ENCODE data around the gene RAB21. TPM values are rescaled to one million over a fixed set of nuclear protein-coding genes. Genes with fewer than 3 reads are reported as not detected.
A peak's percentile ranks its signal among the peaks of the same experiment; 100 is the strongest.

RAB21 gene, protein sequence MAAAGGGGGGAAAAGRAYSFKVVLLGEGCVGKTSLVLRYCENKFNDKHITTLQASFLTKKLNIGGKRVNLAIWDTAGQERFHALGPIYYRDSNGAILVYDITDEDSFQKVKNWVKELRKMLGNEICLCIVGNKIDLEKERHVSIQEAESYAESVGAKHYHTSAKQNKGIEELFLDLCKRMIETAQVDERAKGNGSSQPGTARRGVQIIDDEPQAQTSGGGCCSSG
- polyA plus RNA-seq (2013, experiment 1 of 2; ENCODE audit: insufficient read length) = 51.2 TPM
- 48.6 TPM for polyA plus RNA-seq (2013, experiment 2 of 2; ENCODE audit: insufficient read length)

DNA sequence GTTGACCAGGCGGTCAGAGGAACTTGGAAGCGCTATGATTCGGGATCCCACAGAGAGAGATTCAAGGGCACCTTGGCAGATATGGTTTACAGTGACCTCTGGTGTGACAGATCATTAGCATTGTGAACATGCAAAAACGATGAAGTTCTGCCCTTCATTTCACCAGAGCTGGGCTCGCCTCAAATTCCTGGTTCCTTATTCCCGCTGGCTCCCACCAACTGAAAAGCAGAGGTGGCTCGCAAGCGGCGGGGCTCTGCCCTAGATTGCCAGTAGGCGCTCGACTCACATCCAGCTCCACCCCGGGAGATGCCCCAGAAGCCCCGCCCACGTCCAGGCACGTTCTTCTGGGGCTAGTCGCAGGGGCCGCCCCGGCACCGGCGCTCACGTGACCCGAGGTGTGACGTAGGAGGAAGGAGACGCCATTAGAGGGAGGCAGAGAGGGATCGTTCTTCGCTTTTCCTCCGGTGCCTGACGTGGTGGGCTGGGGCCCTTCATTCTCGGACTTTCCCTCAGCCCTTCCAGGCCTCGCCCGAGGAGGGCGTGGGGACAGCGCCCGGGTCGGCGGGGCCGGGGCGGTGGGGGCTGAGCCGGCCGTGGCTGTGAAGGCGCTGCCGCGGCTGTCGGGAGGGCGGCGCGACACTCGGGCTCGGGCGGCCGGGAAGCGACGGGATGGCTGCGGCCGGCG is at the start of gene RAB21:
TSS of gene RAB21 (plus strand) at position 403 of the 685 bp plus-strand sequence. CDS start at position 670, 267 bp downstream.
- DNase-seq = peak; percentile 98

DNA sequence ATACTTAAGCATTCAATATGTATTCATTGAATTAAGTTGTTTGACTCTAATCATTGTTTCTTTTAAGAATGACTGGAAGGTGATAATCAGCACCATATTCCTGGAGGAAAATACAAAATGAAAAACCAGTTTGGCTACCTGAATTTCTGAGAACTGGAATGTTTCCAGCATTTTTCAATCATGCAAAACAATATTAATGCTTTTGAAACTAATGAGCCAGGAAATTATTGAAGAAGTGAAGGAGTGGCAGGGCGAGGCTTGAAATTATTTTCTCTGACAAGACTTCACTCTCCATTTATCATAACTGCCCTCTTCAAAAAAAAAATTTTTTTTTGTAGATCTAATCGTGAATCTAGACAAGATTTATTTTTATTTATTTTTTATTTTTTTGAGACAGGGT is 49.7 kb upstream of the RAB21 start:
- DNase-seq = no peak

DNA sequence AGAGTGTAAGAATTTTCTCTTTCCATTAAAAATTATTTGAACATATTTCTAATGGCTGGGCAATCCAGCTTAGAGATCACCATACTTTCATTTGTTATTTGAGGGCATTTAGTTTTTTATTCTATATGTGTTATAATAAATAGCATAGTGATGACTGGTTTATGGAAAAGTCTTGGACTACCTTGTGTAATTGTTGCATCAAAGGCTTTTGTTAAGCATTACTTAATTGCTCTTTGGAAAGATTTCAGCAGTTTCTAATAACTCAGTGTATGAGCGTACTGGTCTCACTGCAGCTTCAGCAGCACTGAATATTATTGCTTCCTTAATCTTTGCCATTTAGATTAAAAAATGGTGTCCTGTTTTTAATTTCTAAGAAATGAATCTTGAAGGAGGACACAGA is 46.0 kb upstream of the RAB21 start:
- DNase-seq = no peak

DNA sequence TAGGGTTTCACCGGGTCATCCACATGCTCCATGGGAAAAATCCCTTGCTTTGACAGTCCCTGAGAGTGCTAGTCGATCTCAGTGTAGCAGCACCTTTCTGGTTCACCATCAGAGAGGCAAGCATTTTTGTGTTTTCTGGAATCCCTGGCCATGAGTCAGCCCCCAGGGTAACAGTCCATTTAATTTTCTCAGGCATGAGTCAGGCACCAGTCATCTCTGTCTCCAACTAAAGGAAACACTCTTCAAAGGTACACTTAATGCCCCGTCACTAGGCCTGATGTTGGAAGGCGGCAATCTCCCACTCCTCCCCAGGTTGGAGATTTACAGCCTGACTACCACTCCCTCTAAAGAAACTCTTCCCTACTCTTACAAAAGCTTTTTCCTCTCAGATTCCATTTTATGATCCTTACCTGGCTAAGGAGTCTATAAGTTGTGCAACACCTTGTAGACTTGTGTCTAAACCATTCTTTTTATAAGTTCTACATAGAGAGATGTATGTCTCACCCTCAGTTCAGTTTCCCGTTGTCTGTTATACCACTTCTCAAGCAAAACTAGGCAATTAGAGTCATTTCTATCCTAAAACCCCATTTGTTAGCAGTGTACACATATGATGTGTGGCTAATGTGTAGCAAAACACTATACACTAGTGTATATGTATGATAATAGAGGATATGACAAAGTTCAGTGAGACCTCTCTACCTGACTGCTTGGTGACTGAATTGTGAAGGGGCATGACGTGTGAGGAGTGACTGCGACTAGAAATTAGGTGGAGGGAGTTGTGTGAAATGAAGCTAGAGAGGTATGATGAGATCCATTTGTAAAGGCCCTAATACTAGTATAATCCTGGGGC is 44.2 kb upstream of the RAB21 start:
- peak; percentile 95 for DNase-seq

DNA sequence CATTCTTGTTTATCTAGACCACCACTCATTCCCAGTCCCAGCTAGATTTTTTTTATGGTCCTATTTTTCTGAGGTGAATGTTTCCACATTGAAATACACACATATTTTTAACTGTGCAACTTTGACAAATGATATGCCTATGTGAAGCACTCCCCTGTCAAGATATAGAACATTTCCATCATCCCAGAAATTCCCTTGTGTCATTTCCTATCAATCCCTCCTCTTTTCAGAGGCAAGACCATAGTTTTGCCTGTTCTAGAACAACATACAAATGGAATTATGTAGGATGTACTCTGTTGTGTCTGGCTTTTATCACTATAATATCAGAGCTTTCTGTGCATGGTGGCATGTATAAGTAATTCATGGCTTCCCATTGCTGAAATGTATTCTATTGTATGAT is 36.1 kb upstream of the RAB21 start:
- no peak for DNase-seq

DNA sequence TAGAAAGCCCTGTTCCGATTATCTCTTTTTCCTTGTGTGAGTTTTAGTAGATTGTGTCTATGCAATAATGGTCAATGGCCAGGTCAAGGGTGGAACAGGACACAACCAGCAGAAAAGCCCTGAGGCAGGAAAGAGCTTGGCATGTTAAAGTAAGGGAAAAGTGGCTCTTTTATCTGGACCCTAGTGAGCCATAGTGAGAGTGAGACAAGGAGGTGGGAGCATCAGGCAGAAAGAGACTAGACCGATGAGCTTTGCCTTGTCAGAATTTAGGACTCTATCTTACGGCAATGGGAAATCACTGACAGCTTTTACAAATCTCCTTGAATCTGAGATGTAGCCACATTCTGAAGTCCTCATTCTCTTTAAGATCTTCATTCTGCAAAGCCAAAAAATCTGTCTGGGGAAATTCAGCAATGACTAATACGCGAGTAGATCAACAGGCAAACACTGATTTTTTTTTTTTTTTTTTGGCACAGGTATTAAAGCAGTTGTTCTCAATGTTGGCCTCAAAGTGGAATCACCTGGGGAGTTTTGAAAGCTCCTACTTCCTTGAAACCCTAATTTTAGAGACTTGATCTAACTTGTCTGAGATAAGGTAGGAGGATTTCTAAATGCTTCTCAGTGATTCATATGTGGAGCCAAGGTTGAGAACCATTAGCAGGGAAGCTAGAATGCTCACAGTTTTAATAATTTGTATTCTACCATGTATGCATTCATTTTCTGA is 34.9 kb upstream of the RAB21 start:
- no peak for DNase-seq

DNA sequence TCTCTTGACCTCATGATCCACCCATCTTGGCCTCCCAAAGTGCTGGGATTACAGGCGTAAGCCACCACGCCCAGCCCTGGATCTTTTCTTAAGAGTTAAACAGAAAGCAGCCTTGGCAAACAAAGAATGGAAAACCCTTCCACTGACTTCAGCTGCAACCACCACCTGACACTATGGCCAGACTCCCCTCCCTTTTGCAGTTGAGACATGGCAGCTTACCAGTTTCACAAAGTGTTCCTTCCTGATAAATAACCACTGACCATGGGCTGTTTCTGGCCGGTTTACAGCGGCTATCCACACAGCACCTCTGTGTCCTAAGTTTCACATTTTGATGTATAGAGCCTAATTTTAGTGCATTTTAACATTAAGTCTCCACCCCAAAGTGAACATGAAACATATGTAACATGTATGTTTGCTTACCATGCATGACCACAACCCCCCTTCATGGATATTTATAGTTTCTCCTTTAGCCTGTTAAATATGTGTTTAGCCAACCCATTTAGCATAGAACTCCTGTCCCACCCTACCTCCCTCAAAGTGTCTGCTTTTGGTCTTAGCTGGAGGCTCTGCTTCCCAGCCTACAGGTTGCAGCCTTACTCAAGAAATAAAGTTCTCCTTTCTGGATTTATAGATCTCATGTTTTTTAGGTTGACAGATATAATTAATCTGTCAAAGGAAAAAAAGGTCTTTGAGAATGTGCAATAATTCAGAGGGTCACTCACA is 32.7 kb upstream of the RAB21 start:
- no peak for DNase-seq

DNA sequence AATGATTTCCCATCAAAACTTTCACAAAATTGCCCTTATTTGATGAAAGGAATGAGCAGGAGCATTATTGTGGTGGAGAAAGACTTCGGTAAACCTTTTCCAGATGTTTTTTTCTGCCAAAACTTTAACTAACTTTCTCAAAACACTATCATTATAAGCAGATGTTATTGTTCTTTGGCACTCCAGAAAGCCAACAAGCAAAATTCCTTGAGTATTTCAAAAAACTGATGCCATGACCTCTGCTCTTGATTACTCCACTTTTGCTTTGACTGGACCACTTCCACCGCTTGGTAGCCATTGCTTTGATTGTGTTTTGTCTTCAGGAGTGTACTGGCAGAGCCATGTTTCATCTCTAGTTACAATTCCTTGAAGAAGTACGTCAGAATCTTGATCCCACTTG is 29.7 kb upstream of the RAB21 start:
- DNase-seq = peak; percentile 24

DNA sequence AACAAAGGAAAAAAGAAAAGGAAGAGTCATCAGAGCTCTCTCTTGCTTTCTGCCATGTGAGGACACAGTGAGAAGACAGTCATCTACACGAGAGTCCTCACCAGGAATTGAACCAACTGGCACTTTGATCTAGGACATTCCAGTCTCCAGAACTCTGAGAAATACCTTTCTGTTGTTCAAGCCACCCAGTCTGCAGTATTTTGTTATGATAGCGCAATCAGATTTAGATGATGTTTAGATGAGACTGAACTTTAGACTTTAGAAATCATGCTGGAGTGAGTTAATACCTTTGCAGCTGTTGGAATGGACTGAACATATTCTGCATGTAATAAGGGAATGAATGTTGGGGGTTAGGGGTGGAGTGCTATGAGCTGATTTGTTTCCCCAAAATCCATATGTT is 28.1 kb upstream of the RAB21 start:
- DNase-seq = no peak

DNA sequence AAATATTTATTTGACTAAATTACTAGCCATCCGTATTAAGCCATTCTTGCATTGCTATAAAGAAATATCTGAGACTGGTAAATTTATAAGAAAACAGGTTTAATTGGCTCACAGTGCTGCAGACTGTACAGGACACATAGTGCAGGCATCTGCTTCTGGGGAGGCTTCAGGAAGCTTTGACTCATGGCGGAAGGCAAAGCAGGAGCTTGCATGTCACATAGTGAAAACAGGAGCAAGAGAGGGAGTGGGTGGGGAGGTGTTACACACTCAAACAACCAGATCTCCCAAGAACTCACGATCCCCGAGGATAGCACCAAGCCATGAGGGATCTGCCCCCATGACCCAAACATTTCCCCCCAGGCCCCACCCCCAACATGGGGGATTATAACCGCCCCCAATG is 26.7 kb upstream of the RAB21 start:
- no peak for DNase-seq

DNA sequence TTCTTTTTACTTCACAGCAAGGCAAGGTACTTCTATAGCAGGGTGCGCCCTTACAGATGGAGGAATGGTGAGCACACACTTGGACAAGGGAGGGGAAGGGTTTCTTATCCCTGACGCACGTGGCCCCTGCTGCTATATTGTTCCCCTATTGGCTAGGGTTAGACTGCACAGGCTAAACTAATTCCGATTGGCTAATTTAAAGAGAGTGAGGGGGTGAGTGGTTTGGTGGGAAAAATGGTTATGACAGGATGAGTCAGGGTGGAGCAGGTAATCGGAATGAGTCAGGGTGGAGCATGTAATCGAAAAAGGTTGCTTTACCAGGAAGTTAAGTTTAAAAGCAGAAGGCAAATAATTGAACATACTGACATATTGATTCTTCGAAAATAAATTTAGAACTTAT is 23.7 kb upstream of the RAB21 start:
- DNase-seq = peak; percentile 51

DNA sequence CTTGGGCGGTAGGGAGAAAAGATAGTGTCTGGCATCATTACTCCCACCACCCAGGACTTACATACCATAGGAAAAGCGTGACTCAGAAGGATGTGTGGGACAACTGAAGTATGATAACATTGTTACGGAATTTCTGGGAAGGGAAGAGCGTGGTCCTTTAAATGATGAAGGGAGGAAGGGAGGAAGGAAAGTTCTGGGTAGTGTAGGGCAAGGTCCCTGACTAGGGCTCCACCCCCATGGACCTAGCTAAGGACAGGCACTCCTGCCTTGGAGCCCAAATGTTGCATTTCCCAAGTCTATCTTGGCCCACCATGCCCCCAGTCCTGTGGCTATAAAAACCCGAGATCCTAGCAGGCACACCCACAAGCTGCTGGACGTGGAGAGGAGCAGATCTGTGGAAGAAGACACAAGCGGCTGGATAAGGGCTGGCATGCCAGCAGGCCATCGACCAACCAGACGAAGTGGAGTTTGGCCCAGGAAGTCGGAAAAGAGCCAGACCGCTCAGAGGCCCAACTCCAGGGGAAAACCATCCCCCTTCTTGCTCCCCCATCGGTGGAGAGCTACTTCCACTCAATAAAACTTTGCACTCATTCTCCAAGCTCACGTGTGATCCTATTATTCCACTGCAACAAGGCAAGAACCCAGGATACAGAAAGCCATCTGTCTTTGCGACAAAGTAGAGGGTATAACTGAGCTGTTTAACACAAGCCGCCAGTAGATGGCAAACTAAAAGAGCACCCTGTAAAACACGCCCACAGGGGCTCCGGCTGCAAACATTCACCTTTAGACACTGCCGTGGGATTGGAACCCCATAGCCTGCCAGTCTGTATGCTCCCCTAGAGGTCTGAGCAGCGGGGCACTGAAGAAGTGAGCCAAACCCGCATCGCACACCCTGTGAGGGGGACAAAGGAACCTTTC is 23.0 kb upstream of the RAB21 start:
- peak; percentile 93 for DNase-seq

DNA sequence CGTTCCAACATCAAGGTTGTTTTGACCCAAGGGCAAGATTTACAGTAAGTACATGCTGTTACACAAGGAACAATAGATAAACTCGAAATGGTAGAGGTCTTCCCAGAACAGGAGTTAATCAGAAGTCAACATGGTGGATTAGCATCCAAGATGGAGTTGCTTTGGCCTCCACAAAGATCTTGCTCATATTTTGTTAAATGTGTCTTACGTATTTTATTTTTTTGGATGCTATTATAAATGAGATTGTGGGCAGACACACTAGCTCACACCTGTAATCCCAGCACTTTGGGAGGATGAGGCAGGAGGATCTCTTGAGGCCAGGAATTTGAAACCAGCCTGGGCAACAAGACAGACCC is 22.3 kb upstream of the RAB21 start:
- no peak for DNase-seq

DNA sequence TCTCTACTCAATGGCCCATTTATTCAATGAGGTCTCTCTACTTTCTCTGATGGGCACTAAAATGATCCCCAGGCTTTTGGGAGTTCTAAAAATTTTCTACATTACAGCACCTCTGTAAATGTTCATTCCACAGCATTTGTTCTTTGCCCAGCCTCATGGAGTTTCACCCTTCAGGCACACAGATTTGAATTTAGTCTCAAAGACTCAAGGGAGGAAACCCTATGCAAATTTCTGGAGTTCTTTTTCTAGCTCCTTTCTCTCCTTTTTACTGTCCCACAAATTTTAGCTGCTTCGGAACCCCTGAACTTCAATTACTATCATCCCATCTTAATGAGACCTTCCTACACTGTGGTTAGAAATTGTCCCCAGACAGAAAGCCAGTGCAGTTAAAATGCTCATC is 17.5 kb upstream of the RAB21 start:
- DNase-seq = no peak

DNA sequence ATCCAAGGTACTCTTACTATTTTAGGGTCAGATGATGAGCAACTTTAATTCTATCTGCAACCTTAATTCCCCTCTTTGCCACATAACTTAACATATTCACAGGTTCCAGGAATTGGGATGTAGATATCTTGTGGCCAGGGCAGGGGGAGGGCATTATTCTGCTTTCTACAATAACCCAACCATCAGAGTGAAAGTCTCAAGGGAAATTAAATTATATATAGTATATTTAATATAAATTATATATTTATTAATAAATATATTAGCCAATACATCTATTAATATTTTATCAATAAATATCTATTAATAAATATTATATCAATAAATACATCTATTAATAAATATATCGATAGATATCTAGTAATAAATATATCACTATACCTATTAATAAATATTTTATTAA is 11.7 kb upstream of the RAB21 start:
- DNase-seq = no peak

DNA sequence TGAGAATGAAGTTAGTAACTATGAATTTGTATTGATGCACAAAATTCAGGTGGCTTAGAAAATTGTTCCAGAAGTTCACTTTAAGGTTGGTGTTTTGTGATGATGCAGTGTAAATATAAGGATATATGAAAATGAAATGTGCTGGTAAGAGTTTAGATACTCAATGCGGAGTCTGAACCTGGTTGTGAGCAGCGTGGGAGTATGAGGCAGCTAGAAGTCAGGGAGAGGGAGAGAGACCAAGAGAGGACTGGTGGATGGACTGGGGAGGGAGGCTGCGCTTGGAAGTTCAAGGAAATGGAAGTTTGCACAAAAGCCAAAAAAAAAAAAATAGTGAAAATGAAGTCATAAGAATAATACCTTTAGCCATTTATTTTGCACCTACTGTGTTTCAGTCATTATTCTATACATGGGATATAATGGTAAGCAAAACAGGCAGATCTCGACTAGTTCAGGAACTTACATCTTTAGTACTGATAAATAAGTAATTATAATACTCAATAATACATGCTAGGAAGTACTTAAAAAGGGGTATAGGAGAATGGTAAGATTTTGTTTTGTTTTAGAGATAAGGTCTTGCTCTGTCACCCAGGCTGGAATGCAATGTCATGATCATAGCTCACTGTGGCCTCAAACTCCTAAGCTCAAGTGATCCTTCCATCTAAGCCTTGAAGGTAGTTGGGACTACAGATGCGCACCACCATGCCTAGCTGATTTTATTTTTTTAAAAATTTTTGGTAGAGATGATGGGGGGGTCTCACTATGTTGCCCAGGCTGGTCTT is 10.0 kb upstream of the RAB21 start:
- no peak for DNase-seq

DNA sequence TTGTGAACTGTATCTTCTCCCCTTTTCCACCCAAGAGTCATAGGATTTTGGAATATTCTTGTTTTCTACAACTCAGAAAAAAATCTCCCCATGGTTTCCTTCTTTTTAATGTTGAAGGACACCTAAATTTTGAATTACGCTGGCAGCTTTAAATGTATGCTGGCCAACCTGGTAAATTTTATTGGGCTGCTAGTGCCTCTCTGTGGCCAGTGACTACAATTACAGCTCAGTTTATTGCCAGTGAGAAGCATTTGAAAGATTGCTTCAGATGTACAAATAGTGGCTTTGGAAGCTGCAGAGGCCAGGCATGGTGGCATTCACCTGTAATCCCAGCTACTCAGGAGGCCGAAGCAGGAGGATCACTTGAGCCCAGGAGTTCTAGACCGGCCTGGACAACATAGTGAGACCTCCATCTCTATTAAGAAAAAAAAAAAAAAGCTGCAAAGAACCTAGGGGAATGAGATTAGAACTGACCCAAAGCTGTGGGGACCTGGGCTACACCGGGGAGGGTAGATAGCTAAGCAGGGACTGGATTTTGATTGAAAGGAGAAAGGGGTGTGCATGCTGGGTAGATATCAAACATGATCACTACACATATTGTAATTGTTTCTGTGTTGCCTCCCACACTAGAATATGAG is 7.6 kb upstream of the RAB21 start:
- DNase-seq = peak; percentile 69

DNA sequence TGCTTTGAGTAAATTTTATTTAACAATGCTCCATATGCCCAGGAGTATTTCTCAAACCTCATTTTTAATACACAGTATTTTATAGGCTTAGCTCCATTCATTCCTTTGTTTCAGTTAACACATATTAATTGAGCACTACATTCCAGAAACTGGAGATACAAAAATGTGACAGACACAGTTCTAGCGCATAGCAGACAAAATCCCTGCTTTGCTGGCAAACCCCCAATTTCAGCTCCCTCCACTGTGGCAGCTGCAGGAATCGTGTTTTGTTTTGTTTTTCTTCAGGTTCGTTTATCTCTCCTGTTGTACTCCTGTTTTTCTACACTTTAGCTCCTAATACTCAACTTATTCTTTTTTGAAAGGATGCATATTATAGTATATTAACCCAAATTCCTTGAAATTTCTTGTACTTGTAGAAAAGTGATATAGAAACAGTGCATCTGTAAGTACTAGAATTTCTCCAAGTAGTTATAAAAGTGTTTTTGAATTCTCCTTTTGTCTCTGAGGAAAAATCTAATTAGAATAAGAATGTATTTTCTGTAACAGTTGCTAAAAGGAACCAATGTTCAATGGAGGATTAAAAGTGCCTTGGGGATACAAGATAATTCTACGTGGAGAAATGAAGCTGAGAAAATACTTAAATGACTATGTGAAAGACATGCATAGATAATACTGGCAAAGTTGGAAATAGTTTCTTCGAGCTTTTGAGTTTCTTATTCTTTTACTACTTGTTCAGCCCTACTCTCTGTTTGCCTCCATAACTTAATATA is 6.4 kb upstream of the RAB21 start:
- no peak for DNase-seq

DNA sequence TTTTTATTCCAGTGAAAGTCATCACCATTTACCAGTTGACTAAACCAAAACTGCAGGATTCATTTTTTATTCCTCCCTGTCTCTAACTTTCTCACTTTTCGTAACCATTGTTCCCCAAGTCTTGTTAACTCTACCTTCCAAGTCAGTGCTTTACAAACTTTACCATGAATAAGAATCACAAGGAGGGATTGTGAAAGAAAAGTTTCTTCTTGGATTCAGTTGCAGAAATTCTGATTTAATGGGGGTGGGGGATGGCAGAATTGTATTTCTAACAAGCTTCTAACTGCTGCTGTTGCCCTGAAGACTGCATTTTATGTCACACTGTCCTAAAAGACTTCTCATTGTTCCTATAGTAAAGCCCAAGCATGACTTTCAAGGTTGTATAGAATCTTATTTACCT is 5.0 kb upstream of the RAB21 start:
- no peak for DNase-seq
